Endothelial cell (in vitro differentiated cells): ENCODE measurements around the gene TAF10. TPM values are rescaled to one million over a fixed set of nuclear protein-coding genes. Genes with fewer than 3 reads are reported as not detected.

Experiments used
- DNase-seq: peaks from one replicate; pipeline ENCODE4 v3.0.0; 2021; ENCODE audit warnings: low spot score
- H3K27ac Mint-ChIP-seq: one replicate; pipeline ENCODE4 v1.8.0; 2021; ENCODE audit warnings: mixed read lengths, inconsistent platforms; ENCODE audit not compliant: unreplicated experiment
- H3K27me3 Mint-ChIP-seq: one replicate; pipeline ENCODE4 v1.8.0; 2021; ENCODE audit warnings: mild to moderate bottlenecking, moderate library complexity, mixed read lengths, inconsistent platforms; ENCODE audit not compliant: unreplicated experiment
- H3K36me3 Mint-ChIP-seq: one replicate; pipeline ENCODE4 v1.8.0; 2021; ENCODE audit warnings: mild to moderate bottlenecking, low read depth, mixed read lengths, inconsistent platforms; ENCODE audit not compliant: unreplicated experiment
- H3K4me1 Mint-ChIP-seq: one replicate; pipeline ENCODE4 v1.8.0; 2021; ENCODE audit warnings: mild to moderate bottlenecking, mixed read lengths, inconsistent platforms; ENCODE audit not compliant: unreplicated experiment
- H3K4me3 Mint-ChIP-seq: one replicate; pipeline ENCODE4 v1.8.0; 2021; ENCODE audit warnings: mild to moderate bottlenecking, mixed read lengths, inconsistent platforms; ENCODE audit not compliant: unreplicated experiment
- H3K9me3 Mint-ChIP-seq: one replicate; pipeline ENCODE4 v1.8.0; 2021; ENCODE audit warnings: mixed read lengths, inconsistent platforms; ENCODE audit not compliant: unreplicated experiment
- total RNA-seq: library from RNA; stranded (reverse); fragmentation: NEBNext Ultra II Directional; extraction: Animal tissue kit (Norgen Biotek cat#: 25700); gene quantifications from one replicate; pipeline ENCODE4 v1.2.1, GENCODE V29; 2021; ENCODE audit not compliant: unreplicated experiment
- TF ChIP-seq, protein P1 (sequence below): fragments of 200-600 bp; sonication (generic); IDR thresholded peaks from one replicate; pipeline ENCODE4 v1.5.0; 2021; ENCODE audit warnings: antibody characterized with exemption; ENCODE audit not compliant: unreplicated experiment

TAF10 gene
- total RNA-seq, 1 donor from 2014 or later = 62.2 TPM

GRCh38 chr11:6646071-6646470 lies 34.1 kb upstream of the TAF10 start:
- TF ChIP-seq, protein P1, sequence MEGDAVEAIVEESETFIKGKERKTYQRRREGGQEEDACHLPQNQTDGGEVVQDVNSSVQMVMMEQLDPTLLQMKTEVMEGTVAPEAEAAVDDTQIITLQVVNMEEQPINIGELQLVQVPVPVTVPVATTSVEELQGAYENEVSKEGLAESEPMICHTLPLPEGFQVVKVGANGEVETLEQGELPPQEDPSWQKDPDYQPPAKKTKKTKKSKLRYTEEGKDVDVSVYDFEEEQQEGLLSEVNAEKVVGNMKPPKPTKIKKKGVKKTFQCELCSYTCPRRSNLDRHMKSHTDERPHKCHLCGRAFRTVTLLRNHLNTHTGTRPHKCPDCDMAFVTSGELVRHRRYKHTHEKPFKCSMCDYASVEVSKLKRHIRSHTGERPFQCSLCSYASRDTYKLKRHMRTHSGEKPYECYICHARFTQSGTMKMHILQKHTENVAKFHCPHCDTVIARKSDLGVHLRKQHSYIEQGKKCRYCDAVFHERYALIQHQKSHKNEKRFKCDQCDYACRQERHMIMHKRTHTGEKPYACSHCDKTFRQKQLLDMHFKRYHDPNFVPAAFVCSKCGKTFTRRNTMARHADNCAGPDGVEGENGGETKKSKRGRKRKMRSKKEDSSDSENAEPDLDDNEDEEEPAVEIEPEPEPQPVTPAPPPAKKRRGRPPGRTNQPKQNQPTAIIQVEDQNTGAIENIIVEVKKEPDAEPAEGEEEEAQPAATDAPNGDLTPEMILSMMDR = no peak
- Mint-ChIP-seq H3K27ac (no peak overlapping the region), H3K36me3 (no peaks in the 10 kb centered on the region), H3K4me1 (peaks cover 5% of the 10 kb centered on the region), H3K9me3 (no peaks in the 10 kb centered on the region), H3K4me3 (peak overlapping the region; percentile 33), H3K27me3 (no peaks in the 10 kb centered on the region)
- DNase-seq = no peak

DNA sequence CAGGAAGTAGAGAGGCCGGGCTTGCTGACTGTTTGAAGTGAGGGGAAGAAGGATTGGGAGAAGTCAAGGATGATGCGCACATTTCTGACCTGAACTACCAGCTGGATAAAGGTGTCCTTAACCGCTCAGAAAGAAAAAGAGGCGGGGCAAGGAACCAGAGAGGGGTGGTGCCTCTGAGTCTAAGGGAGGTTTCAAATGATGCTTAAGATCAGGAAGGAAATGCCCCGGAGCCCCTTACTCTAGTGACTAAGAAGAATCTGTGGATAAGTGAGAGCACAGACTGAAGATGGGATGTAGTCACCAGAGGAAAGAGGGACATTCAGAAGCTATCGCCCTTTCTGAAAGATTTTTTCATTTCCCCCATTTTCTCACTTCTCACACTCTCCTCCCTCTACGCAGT lies 30.9 kb upstream of the TAF10 start:
- no peak for DNase-seq
- no peak overlapping the region for H3K27ac Mint-ChIP-seq
- H3K4me3 Mint-ChIP-seq = no peak overlapping the region
- no peaks in the 10 kb centered on the region for H3K9me3 Mint-ChIP-seq
- TF ChIP-seq, protein P1 = no peak
- peaks cover 11% of the 10 kb centered on the region for H3K4me1 Mint-ChIP-seq
- peaks cover 9% of the 10 kb centered on the region for H3K36me3 Mint-ChIP-seq
- no peaks in the 10 kb centered on the region for H3K27me3 Mint-ChIP-seq

DNA sequence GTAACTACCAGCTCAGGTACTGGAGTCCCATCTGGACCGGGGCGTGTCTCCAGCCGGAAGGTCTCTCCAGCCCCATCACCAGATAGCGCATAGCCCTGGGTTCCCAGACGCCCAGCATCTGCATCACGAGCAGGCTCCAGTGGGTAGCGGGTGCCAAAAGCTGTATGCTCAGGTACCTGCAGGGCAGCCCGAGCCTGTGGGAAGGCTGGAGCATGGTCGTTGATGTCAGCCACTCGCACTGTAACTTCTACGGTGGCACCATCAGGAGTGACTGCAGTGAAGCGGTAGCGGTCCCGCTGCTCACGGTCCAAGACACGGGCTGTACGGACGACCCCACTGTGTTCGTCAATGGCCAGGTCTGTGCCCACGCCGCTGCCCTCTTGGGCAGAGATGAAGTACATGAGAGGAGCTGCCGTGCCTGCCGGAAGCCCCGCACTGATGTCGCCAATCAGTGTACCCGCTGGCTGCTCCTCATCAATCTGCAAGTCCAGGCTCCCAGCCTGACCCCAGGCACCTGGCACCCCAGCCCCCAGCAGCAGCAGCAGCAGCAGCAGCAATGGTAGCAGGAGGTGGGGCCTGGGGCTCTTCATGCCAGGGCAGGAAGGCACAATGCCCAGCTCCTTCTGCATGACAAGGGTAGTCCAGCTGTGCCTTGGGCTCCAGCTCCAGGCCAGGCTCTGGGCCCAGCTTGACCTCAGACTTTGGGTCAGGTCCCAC lies 29.1 kb upstream of the TAF10 start:
- TF ChIP-seq, protein P1 = no peak
- Mint-ChIP-seq H3K27me3 (no peaks in the 10 kb centered on the region), H3K4me1 (peaks cover 11% of the 10 kb centered on the region), H3K36me3 (peaks cover 9% of the 10 kb centered on the region), H3K9me3 (no peaks in the 10 kb centered on the region), H3K4me3 (no peak overlapping the region), H3K27ac (no peak overlapping the region)
- no peak for DNase-seq

GRCh38 chr11:6640036-6640984 lies 28.3 kb upstream of the TAF10 start:
- Mint-ChIP-seq H3K4me1 (peaks cover 11% of the 10 kb centered on the region), H3K9me3 (no peaks in the 10 kb centered on the region), H3K27me3 (no peaks in the 10 kb centered on the region), H3K4me3 (no peak overlapping the region), H3K36me3 (peaks cover 9% of the 10 kb centered on the region), H3K27ac (no peak overlapping the region)
- no peak for DNase-seq
- TF ChIP-seq, protein P1 = no peak

DNA sequence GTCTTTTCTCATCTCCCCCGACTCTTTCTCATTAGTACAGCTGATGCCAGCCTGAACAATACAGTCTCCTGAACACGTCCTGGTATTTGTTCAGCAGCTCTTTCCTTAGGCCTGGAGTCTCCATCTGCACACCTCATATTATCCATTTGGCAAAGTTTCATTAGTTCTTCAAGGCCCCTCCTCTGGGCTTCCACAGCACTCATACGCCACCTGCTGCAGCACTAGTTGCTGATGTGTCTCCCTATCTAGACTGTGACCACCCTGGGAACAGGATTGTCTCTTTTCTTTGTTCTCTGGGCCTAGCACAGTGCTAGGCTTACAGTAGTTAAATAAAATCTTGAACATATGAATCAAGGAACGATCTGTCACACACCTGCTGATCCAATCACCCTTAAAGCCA lies 26.4 kb upstream of the TAF10 start:
- Mint-ChIP-seq H3K36me3 (peaks cover 11% of the 10 kb centered on the region), H3K27me3 (no peaks in the 10 kb centered on the region), H3K4me1 (peaks cover 7% of the 10 kb centered on the region), H3K4me3 (no peak overlapping the region), H3K9me3 (no peaks in the 10 kb centered on the region), H3K27ac (no peak overlapping the region)
- no peak for DNase-seq
- TF ChIP-seq, protein P1 = no peak
